ENCODE data around the gene AIDA. TPM values are rescaled to one million over a fixed set of nuclear protein-coding genes. Genes with fewer than 3 reads are reported as not detected.
"Not testable (repeated sequence)": the region's sequence is repeated elsewhere in the genome, so short reads cannot be mapped to it uniquely, and the experiment has no call there.

Gene AIDA
- total RNA-seq, 4 donors from 2014 or later, result 48.2 to 61.9 (median 52.7) TPM

DNA sequence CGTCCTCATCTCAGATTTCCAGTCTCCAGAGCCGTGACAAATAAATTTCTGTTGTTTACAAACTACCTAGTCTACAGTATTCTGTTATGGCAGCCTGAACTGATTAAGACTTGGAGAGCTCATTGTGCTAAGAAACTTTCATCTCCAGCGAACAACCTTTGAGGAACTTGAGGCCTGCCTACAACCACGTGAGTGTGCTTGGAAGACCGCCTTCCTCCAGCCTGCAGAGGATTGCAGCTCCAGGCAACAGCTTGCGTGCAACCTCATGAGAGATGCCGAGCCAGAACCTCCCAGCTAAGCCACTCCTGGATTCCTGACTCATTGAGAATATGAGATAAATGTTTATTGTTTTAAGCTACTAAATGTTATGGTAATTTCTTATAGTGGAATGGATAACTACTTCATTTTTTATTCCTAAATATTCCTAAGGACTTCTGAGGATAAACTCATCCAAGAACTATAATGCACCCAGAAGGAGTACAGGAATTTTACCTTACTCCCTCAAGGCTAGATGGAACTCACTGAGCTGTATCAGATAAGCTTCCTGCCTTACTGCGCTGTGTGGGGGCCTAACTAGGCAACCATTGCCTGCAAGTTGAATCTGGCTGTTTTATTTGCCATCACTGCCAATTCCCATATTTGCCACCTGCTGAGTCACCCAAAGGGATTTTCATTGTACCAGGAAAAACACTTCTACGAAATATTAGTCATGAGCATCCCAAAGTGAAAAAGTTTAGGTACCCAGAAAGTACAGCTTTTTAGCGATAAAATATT is 42.3 kb upstream of the AIDA start:
- Histone ChIP-seq H3K9me3 (no peaks in the 10 kb centered on the region), H3K36me3 (no peaks in the 10 kb centered on the region), H3K4me3 (replicated peaks in 1 of 3) (no peak overlapping the region), H3K4me1 (no peaks in the 10 kb centered on the region), H3K27ac (no peak overlapping the region), H3K27me3 (no peaks in the 10 kb centered on the region)
- DNase-seq, result peak; percentile 34 to 38
- intact Hi-C loops (cut with DNase I), result no loop called here
- 63 to 69% methylated on average over 10 of the region's 10 CpGs for WGBS, 2 donors
- TF ChIP-seq POLR2A (IDR thresholded peaks at IDR 0.05), result no peak
- TF ChIP-seq CTCF (IDR thresholded peaks at IDR 0.05), result no peak

- no peaks in the 10 kb centered on the region for H3K4me1 ChIP-seq
- WGBS, 2 donors, result 88% methylated on average over 3 of the region's 3 CpGs
- no peaks in the 10 kb centered on the region for H3K27me3 ChIP-seq
- no peak overlapping the region for H3K27ac ChIP-seq
- TF ChIP-seq CTCF (IDR thresholded peaks at IDR 0.05) (no peak), POLR2A (IDR thresholded peaks at IDR 0.05) (no peak)
- intact Hi-C loops (cut with DNase I), result no loop called here
- H3K4me3 ChIP-seq (replicated peaks in 1 of 3), result no peak overlapping the region
- no peak for DNase-seq
- no peaks in the 10 kb centered on the region for H3K9me3 ChIP-seq
- H3K36me3 ChIP-seq, result no peaks in the 10 kb centered on the region
These were observed 39.0 kb upstream of the AIDA start for GRCh38 chr1:222751255-222751654.

DNA sequence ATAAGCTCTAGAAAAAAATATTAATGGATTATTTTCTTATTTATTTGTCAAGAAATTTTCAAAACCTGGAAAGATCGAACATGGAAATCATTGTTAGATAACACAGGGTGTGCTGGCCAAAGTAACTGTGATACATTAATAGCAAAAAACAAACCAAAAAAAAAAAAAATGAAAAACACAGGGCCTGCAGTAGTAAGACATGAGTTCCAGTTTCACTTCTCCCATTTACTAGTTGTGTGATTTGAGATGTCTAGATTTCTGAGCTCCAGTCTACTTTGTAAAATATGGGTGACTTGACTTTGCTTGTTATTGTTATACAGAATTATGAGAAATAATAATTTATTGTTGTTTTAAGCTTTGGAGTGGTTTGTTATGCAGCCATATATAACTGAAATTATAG is 38.4 kb upstream of the AIDA start:
- H3K27ac ChIP-seq, result no peak overlapping the region
- no peaks in the 10 kb centered on the region for H3K36me3 ChIP-seq
- H3K4me3 ChIP-seq (replicated peaks in 1 of 3), result no peak overlapping the region
- 81 to 84% methylated on average over 1 of the region's 1 CpG for WGBS, 2 donors
- DNase-seq, result no peak
- intact Hi-C loops (cut with DNase I), result no loop called here
- H3K9me3 ChIP-seq, result no peaks in the 10 kb centered on the region
- TF ChIP-seq POLR2A (IDR thresholded peaks at IDR 0.05), result no peak
- TF ChIP-seq CTCF (IDR thresholded peaks at IDR 0.05), result no peak
- H3K4me1 ChIP-seq, result no peaks in the 10 kb centered on the region
- H3K27me3 ChIP-seq, result no peaks in the 10 kb centered on the region

DNA sequence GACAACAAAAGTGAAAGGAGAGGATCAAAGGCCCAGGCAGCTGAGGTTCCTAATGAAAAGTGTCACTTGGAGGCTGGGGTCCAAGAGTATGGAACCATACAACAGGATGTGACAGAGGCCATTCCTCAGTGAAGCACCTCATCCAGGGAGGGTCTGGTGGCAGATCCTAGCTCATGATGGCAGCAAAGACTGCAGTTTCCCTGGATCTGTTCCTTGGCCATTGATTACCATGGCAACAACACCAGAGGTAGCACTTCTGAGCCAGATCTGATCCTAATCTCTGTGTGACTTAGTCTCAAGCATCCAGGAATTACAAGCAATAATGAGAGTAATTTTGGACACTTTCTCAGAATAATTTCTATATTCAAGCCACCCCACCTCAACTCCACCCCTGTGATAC is 37.6 kb upstream of the AIDA start:
- intact Hi-C loops (cut with DNase I), result no loop called here
- no peak for TF ChIP-seq CTCF (IDR thresholded peaks at IDR 0.05)
- no peak for TF ChIP-seq POLR2A (IDR thresholded peaks at IDR 0.05)
- no peaks in the 10 kb centered on the region for H3K36me3 ChIP-seq

DNA sequence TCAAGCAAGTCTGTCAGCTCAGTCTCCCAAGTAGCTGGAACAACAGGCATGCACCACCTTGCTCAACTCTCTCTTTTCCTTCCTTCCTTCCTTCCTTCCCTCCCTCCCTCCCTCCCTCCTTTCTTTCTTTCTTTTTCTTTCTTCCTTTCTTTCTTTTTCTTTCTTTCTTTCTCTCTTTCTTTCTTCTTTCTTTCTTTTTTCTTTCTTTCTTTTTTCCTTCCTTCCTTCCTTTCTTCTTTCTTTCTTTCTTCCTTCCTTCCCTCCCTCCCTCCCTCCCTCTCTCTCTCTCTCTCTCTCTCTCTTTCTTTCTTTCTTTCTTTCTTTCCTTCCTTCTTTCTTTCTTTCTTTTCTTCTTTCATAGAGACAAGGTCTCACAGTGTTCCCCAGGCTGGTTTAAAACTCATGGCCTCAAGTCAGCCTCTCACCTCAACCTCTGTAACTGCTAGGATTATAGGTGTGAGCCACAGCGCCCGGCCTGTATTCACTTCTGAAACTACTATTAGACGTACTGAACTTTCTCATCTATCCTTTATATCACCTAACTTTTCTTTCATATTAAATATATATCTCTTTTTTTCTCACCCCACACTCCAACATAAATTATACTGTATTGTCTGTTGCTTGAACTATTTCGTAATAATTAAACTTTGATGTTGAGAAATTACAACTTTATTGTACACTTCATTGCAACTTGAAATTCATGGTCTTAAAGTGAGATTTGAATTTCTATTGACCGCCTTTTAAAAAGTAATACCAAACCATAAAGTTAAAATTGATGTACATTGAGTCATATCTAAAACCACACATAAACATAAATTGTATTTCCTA is 29.6 kb upstream of the AIDA start:
- H3K4me3 ChIP-seq (replicated peaks in 1 of 3); DNase-seq; H3K9me3 ChIP-seq; H3K4me1 ChIP-seq; H3K27ac ChIP-seq; H3K36me3 ChIP-seq; H3K27me3 ChIP-seq; intact Hi-C loops (cut with DNase I): not testable (repeated sequence)
- 93 to 94% methylated on average over 5 of the region's 5 CpGs for WGBS, 2 donors

More for the DNA sequence above, 37.6 kb upstream of the AIDA start:
- Histone ChIP-seq H3K9me3 (no peaks in the 10 kb centered on the region), H3K27me3 (no peaks in the 10 kb centered on the region), H3K4me3 (replicated peaks in 1 of 3) (no peak overlapping the region), H3K4me1 (no peaks in the 10 kb centered on the region), H3K27ac (no peak overlapping the region)
- DNase-seq, result no peak

Data from thyroid gland (tissue), 4 donors.